Measurements from ENCODE around the gene NLRC5.
"Not testable (repeated sequence)": the region's sequence is repeated elsewhere in the genome, so short reads cannot be mapped to it uniquely, and the experiment has no call there.

NLRC5 gene

DNA sequence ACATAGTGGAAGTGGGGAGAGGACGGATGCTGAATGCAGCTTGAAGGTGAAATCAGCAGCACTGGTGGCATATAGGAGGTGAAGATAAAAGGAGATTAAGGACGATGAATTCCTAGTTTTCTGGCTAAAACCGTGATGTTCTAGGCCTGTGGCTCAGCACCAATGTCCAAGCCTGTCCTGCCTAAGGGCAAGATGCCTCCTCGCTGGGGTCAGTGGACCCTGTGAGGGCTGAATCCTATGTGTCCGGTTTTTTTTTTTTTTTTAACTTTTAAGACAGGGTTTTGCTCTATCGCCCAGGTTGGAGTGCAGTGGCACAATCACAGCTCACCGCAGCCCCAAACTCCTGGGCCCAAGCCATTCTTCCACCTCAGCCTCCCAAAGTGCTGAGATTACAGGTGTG lies 115.8 kb downstream of the NLRC5 start:
- H3K79me2 ChIP-seq, result no peaks in the 10 kb centered on the region
- no peaks in the 10 kb centered on the region for H3K4me1 ChIP-seq
- H3K27ac ChIP-seq, result no peak overlapping the region
- TF ChIP-seq, protein P1, sequence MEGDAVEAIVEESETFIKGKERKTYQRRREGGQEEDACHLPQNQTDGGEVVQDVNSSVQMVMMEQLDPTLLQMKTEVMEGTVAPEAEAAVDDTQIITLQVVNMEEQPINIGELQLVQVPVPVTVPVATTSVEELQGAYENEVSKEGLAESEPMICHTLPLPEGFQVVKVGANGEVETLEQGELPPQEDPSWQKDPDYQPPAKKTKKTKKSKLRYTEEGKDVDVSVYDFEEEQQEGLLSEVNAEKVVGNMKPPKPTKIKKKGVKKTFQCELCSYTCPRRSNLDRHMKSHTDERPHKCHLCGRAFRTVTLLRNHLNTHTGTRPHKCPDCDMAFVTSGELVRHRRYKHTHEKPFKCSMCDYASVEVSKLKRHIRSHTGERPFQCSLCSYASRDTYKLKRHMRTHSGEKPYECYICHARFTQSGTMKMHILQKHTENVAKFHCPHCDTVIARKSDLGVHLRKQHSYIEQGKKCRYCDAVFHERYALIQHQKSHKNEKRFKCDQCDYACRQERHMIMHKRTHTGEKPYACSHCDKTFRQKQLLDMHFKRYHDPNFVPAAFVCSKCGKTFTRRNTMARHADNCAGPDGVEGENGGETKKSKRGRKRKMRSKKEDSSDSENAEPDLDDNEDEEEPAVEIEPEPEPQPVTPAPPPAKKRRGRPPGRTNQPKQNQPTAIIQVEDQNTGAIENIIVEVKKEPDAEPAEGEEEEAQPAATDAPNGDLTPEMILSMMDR (IDR thresholded peaks at IDR 0.05), result no peak
- no peak overlapping the region for H3K4me3 ChIP-seq (ENCODE audit: low read depth, low read length)
- H3K9me3 ChIP-seq (ENCODE audit: control insufficient read depth, low read length), result no peaks in the 10 kb centered on the region
- no peaks in the 10 kb centered on the region for H3K27me3 ChIP-seq (ENCODE audit: control insufficient read depth, insufficient read depth, low read length)
- no peaks in the 10 kb centered on the region for H3K36me3 ChIP-seq (ENCODE audit: control insufficient read depth, insufficient read depth, low read length)
- no peak overlapping the region for H3K4me2 ChIP-seq (ENCODE audit: low read length)
- H2AFZ ChIP-seq, result no peak overlapping the region
- no peak overlapping the region for H3K9ac ChIP-seq

DNA sequence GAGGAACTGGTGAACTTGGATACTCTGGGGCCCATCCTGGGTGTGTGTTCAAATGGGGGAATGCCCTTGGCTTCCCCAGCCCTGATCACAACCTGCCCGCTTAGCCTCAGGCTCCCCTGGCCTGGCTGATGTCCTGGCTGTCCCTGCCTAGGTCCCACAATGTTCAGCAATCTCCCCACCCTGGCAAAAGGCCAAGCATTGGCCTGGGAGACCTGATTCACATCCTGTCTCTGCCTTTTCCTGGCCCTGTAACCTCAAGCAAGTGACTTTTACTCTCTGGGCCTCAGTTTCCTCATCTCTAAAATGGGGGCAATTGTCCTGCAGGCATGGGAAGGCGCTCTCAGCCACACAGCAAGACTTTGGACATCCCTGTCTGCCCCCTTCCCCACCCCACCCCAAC lies 117.4 kb downstream of the NLRC5 start:
- Histone ChIP-seq H3K4me3 (ENCODE audit: low read depth, low read length) (no peak overlapping the region), H3K27ac (no peak overlapping the region), H3K79me2 (no peaks in the 10 kb centered on the region), H3K9me3 (ENCODE audit: control insufficient read depth, low read length) (no peaks in the 10 kb centered on the region), H3K36me3 (ENCODE audit: control insufficient read depth, insufficient read depth, low read length) (no peaks in the 10 kb centered on the region), H3K4me2 (ENCODE audit: low read length) (no peak overlapping the region), H3K9ac (no peak overlapping the region), H3K4me1 (no peaks in the 10 kb centered on the region), H3K27me3 (ENCODE audit: control insufficient read depth, insufficient read depth, low read length) (no peaks in the 10 kb centered on the region), H2AFZ (no peak overlapping the region)
- TF ChIP-seq, protein P1 (IDR thresholded peaks at IDR 0.05), result no peak

DNA sequence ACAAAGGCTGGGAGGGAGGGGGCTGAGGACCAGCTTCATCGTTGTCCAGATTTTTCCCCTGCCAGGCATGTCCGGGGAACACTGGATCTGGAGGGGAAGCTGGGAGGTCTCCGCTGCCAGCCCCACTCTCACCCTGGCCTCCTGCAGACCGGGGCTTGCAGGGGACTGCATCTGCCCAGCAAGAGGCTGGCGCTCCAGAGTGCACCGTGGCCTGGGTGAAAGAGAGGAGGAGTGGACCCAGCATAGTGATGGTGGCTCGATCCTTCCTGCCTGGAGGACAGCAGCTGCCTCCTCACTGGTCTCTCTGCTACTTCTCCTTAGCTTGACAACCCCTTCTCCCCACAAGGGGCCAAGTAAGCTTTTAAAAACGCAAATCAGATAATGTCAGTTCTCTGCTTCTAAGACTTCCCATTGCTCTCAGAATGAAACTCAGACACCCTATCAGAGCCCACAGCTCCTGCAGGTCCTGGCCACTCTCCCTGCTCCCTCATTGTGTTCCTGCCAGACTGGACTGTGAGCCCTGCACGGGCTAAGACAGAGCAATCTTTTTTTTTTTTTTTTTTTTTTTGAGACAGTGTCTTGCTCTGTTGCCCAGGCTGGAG lies 118.1 kb downstream of the NLRC5 start:
- TF ChIP-seq, protein P1 (IDR thresholded peaks at IDR 0.05), result no peak
- Histone ChIP-seq H3K4me2 (ENCODE audit: low read length) (no peak overlapping the region), H2AFZ (no peak overlapping the region), H3K4me1 (no peaks in the 10 kb centered on the region), H3K9me3 (ENCODE audit: control insufficient read depth, low read length) (no peaks in the 10 kb centered on the region), H3K27me3 (ENCODE audit: control insufficient read depth, insufficient read depth, low read length) (no peaks in the 10 kb centered on the region), H3K9ac (no peak overlapping the region), H3K4me3 (ENCODE audit: low read depth, low read length) (no peak overlapping the region), H3K36me3 (ENCODE audit: control insufficient read depth, insufficient read depth, low read length) (no peaks in the 10 kb centered on the region), H3K27ac (no peak overlapping the region), H3K79me2 (no peaks in the 10 kb centered on the region)

DNA sequence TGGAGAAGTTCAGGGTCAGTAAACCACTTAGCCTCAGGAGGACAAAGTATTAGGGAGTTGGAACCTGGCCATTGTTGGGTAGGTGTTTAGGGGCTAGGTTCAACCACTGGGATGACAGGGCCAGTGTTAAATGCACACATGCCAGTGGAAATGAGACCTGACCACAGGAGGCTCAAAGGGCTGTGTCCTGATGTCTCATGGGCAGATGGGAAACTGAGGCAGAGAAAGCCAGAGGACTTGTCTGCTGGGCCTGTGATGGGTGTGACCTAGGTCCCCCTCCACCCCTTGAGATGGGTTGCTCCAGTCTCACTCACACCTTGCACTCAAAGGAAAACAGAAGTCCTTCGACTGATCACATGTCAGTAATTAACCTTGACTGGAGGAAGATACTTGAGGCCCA lies 119.1 kb downstream of the NLRC5 start:
- no peak overlapping the region for H2AFZ ChIP-seq
- no peaks in the 10 kb centered on the region for H3K36me3 ChIP-seq (ENCODE audit: control insufficient read depth, insufficient read depth, low read length)
- no peaks in the 10 kb centered on the region for H3K79me2 ChIP-seq
- TF ChIP-seq, protein P1 (IDR thresholded peaks at IDR 0.05), result no peak
- no peak overlapping the region for H3K4me2 ChIP-seq (ENCODE audit: low read length)
- no peak overlapping the region for H3K27ac ChIP-seq
- no peaks in the 10 kb centered on the region for H3K4me1 ChIP-seq
- no peak overlapping the region for H3K9ac ChIP-seq
- H3K27me3 ChIP-seq (ENCODE audit: control insufficient read depth, insufficient read depth, low read length), result no peaks in the 10 kb centered on the region
- no peaks in the 10 kb centered on the region for H3K9me3 ChIP-seq (ENCODE audit: control insufficient read depth, low read length)
- no peak overlapping the region for H3K4me3 ChIP-seq (ENCODE audit: low read depth, low read length)

DNA sequence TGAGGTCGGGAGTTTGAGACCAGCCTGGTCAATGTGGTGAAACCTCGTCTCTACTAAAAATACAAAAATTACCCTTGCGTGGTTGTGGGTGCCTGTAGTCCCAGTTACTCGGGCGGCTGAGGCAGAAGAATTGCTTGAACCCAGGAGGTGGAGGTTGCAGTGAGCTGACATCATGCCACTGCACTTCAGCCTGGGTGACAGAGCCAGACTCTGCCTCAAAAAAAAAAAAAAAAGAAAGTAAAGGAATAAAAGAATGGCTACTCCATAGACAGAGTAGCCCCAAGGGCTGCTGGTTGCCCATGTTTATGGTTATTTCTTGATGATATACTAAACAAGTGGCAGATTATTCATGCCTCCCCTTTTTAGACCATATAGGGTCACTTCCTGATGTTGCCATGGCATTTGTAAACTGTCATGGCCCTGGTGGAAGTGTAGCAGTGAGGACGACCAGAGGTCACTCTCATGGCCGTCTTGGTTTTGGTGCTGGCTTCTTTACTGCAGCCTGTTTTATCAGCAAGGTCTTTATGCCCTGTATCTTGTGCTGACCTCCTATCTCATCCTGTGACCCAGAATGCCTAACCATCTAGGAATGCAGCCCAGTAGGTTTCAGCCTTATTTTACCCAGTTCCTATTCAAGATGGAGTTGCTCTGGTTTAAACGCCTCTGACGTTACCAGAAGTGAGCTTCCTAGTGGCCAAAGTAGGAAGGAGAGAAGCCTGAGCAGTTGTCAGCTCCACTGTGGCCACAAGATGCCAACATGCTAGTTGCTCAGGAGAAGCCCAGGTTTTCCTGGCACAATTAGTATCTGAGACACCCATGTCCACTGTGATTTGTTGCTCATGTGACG lies 120.1 kb downstream of the NLRC5 start:
- H3K4me3 ChIP-seq (ENCODE audit: low read depth, low read length); H3K9ac ChIP-seq; H3K9me3 ChIP-seq (ENCODE audit: control insufficient read depth, low read length); H3K4me2 ChIP-seq (ENCODE audit: low read length); H3K4me1 ChIP-seq; H3K27ac ChIP-seq; H3K27me3 ChIP-seq (ENCODE audit: control insufficient read depth, insufficient read depth, low read length); H2AFZ ChIP-seq; H3K79me2 ChIP-seq; H3K36me3 ChIP-seq (ENCODE audit: control insufficient read depth, insufficient read depth, low read length): not testable (repeated sequence)
